HG03159 (cell line): Measurements from ENCODE around the gene CDRT4.

Experiments used
- ATAC-seq: cut with Tn5 transposase; IDR thresholded peaks from one replicate; pipeline ENCODE4 v1.9.1; 2021; ENCODE audit warnings: mild to moderate bottlenecking, moderate library complexity; ENCODE audit not compliant: unreplicated experiment

The CDRT4 gene

GRCh38 chr17:15436473-15437302 lies 30.7 kb downstream of the CDRT4 start:
- ATAC-seq, result no peak

DNA sequence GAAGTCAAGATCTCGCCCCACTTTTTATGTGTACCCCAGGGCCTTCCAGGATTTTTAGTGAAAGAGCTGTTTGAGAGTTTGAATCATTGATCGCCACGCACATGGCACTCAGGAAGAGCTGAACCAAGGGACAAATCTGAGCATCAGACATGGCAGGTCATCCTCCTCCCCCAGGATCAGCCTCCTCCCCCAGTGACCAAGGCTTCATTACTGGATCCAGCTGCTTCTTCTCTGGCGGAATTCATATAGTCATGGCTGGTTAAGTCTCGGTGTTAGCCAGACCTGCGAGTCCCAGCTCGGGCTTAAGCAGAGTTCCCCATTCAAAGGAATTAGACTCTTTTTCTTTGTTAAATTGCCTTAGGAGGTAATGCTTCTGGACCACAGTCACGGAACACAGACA lies 32.5 kb downstream of the CDRT4 start:
- no peak for ATAC-seq

DNA sequence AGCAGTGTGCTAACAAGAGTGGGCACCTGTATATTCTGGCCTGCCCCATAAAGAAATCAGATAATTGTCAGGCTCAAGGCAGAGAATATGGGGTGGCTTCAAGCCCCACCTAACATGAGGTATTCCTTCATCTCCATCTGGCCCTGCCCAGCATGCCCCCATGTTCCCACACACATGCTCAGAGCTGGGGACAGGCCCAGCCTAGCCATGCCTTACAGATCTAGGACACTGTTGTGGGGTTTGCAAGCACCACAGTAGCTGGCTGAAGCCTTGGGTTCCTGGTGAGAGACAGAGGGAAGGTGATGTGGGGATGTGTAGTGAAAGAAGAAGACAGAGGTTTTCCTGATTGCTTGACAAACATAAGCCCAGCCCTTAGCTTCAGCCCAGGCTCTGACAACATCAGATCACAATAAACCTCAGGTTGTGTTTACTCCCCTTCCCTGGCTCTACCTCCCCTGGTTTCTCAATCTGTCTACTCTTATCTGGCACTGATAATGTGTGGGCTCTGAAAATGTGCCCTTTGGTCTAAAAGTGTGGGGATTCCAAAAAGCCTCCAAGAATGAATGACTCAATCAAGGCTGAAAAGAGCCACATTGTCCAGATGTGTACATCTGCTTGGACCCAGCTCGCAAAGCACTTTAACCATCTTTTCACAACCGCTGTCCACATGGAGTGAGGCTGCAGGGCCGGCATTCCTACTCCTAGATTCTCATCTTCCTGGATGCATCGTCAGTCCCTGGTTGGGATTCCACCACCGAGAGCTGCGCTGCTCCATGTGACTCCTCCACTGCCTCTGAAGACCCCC lies 34.4 kb downstream of the CDRT4 start:
- no peak for ATAC-seq

DNA sequence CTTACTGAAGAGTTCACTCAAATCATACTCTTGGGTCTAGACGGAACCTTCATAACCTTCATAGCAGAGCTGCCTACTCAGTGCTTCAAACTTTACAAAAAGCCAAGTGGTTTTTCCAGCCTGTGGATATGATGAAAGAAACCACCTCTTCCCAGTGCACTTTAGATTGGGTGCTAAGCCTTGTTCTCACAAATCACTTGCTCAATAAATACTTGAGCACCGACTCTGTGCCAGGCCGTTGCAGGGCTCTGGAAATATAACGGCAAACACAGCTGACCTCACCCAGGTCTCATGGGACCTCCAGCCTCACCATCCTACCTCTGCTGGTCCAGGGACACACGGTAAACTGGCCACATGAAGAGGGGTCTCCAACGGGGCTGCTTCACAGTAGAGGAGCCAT lies 35.7 kb downstream of the CDRT4 start:
- ATAC-seq, result no peak

GRCh38 chr17:15431196-15431595 lies 36.2 kb downstream of the CDRT4 start:
- ATAC-seq, result no peak

- ATAC-seq, result no peak
Observed at GRCh38 chr17:15424521-15424920, 42.9 kb downstream of the CDRT4 start.

GRCh38 chr17:15422392-15422965 lies 44.9 kb downstream of the CDRT4 start:
- no peak for ATAC-seq

- no peak for ATAC-seq
Observed at GRCh38 chr17:15418781-15419180, 48.6 kb downstream of the CDRT4 start.

DNA sequence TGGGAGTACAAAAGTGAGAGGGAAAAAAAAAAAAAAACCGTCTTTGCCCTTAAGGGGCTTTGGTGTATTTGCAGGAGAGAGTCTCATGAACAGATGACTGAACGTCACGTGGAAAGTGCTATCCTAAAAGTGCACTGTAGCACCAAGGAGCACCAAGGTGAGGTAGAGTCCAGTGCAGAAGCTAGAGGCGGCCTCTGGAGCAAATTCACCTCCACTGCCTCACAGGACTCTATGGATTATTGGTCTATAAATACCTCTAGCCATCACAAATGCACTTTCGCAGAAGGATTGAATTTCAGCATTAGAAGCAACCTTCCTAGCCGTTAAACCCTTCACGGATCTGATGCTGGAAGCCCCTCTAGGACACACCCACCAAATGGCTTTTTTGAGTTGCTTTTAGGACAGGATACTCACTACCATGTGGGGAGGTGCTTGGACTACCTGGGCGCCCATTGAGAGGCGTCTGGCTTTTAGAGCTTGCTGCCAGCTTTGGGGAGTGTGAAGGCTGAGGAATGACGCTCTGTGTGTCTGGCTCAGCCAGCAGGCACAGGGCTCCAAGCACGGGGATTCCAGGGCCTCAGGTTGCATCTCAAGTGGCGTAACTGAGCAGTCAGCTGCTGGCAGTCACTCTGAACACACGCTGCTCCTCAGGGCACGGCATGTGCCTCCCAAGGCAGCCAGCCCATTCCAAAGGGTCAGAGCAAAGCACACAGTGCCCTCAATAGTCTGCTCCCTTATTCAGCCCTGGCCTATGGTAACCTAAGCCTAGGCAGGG lies 52.7 kb downstream of the CDRT4 start:
- ATAC-seq, result no peak

DNA sequence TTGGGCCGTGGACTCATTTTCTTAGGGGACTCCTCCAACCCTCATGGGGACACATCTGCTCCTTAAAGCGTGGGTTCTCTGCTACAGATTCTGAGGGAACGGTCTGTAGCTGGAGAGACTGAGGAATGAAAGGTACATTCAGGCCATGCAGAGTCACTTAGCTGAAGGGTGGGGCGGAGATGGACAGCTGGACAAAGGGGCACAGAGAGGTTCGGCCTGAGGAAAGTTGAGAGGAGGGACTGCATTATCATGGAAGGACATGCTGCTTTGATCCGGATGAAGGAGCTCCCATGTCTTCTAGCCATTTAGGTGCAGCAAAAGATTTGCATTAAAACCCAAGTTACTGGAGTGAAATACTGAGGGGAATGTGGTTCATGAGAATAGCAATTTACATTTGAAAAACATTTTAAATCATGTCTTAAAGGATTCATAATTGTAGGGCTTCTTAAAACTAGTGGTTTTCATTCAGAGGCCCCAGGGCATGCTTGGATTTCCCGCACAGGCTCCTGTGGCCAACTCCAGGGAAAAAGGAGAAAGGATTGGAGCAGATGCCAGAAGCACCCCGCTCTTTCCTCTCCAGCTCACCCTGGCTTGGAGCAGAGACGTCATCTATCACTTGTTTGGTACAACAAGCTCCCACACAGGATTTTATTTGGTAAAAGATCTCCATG lies 54.2 kb downstream of the CDRT4 start:
- no peak for ATAC-seq

GRCh38 chr17:15412606-15413005 lies 54.8 kb downstream of the CDRT4 start:
- ATAC-seq, result no peak

- ATAC-seq, result no peak
Observed at GRCh38 chr17:15411384-15412198, 55.8 kb downstream of the CDRT4 start.

DNA sequence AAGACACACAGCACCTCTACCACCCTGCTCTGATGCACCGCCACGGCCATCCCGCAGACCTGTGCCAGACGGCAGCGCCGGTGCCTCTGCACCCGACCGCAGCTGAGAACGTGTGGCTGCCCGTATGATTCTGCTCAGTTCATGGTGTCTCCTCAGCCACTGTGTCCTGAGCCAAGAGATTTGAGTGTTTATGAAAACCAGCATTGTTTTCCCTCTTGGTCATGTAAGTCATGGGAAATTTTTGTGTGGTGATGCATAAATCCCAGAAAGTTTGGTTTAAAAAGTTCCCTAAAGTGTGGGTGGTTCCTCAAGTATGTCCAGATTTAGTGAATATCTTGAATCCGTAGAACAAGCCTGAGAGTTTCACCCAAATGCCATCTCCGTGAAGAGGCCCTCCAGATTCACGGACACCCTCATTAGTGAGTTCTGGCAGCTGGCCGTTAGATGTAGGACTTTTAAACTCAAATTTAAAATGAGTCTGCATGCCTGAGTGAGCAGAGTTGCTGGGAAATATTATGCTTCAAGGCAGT lies 57.6 kb downstream of the CDRT4 start:
- no peak for ATAC-seq

- ATAC-seq, result no peak
Observed at GRCh38 chr17:15408803-15409202, 58.6 kb downstream of the CDRT4 start.

GRCh38 chr17:15406081-15406480 lies 61.3 kb downstream of the CDRT4 start:
- no peak for ATAC-seq

- ATAC-seq, result no peak
Observed at GRCh38 chr17:15405058-15405415, 62.4 kb downstream of the CDRT4 start.

GRCh38 chr17:15404106-15405057 lies 63.0 kb downstream of the CDRT4 start:
- ATAC-seq, result no peak

GRCh38 chr17:15403276-15403939 lies 64.0 kb downstream of the CDRT4 start:
- ATAC-seq, result no peak
